B cell (primary cell): ENCODE measurements around the gene ZSCAN9. TPM values are rescaled to one million over a fixed set of nuclear protein-coding genes. Genes with fewer than 3 reads are reported as not detected.

Experiments used
- ATAC-seq: fragments of 200-7000 bp; cut with Tn5 transposase; one replicate; pipeline ENCODE4 v1.10.0; 2021; ENCODE audit warnings: low read depth, mild to moderate bottlenecking, moderate number of reproducible peaks, moderate library complexity
- CTCF ChIA-PET: fragments of 350-600 bp; sonication (Branson Sonifier 250); formaldehyde crosslinking; loops from one replicate; lab custom pipeline; 2021; ENCODE audit warnings: antibody characterized with exemption, inconsistent platforms; lab: Charles Lee
- POLR2A ChIA-PET: fragments of 350-600 bp; sonication (Branson Sonifier 250); formaldehyde crosslinking; loops from one replicate; lab custom pipeline; 2021; ENCODE audit warnings: antibody characterized with exemption; lab: Charles Lee
- DNase-seq: peaks from one replicate; pipeline ENCODE4 v3.0.0; 2013
- H2AFZ ChIP-seq: 2 replicates; pipeline ENCODE4 v1.6.1; 2012; ENCODE audit warnings: mild to moderate bottlenecking, low read depth, low read length; ENCODE audit not compliant: insufficient read depth, poor library complexity, severe bottlenecking
- H3K27ac ChIP-seq, 2 donors: 1 replicate in 1 of 2; 2 replicates in 1 of 2; pipeline ENCODE4 v1.5.1; 2012 to 2013; ENCODE audit warnings: low read length in 2 of 2, mild to moderate bottlenecking in 2 of 2, moderate library complexity in 1 of 2
- H3K27me3 ChIP-seq, 4 experiments: fragments of 200-600 bp in 1 of 4; sonication (generic) in 1 of 4; replicated peaks in 1 of 4; 1 replicate in 2 of 4; 2 replicates in 2 of 4; pipeline versions ENCODE4 v1.6.1 to v1.7.0; 2013 to 2016; ENCODE audit warnings: low read length in 3 of 4, mild to moderate bottlenecking in 2 of 4, mixed read lengths in 1 of 4, moderate library complexity in 1 of 4; ENCODE audit not compliant: insufficient read depth in 4 of 4, control insufficient read depth in 3 of 4; ENCODE audit errors: control extremely low read depth in 1 of 4
- H3K36me3 ChIP-seq, 2 experiments: replicated peaks in 1 of 2; 1 replicate in 1 of 2; 2 replicates in 1 of 2; pipeline versions ENCODE4 v1.6.1 to v1.7.1; 2013; ENCODE audit warnings: low read length in 1 of 2; ENCODE audit not compliant: insufficient read depth in 2 of 2, control insufficient read depth in 1 of 2; ENCODE audit errors: control extremely low read depth in 1 of 2, extremely low read depth in 1 of 2
- H3K4me1 ChIP-seq, 2 donors: fragments of 200-600 bp in 1 of 2; sonication (generic) in 1 of 2; 1 replicate in 1 of 2; 2 replicates in 1 of 2; pipeline versions ENCODE4 v1.5.1 to v1.6.1; 2013 to 2017; ENCODE audit warnings: low read length in 2 of 2; ENCODE audit not compliant: control insufficient read depth in 2 of 2, insufficient read depth in 2 of 2
- H3K4me2 ChIP-seq: replicated peaks from 2 replicates; pipeline ENCODE3; 2012; ENCODE audit warnings: mild to moderate bottlenecking, low read depth, low read length; ENCODE audit not compliant: poor library complexity, severe bottlenecking
- H3K4me3 ChIP-seq, 5 experiments: fragments of 200-600 bp in 1 of 5; sonication (generic) in 1 of 5; 1 replicate in 3 of 5; 2 replicates in 2 of 5; pipeline versions ENCODE4 v1.5.1 to v1.7.0; 2011 to 2016; ENCODE audit warnings: low read length in 4 of 5, mild to moderate bottlenecking in 4 of 5, low read depth in 2 of 5, control low read depth in 1 of 5, moderate library complexity in 1 of 5; ENCODE audit not compliant: insufficient read depth in 1 of 5; ENCODE audit errors: control extremely low read depth in 1 of 5, extremely low read depth in 1 of 5
- H3K79me2 ChIP-seq: fragments of 200-600 bp; sonication (generic); one replicate; pipeline ENCODE4 v1.6.0; 2016; ENCODE audit warnings: low read length; ENCODE audit not compliant: control insufficient read depth, insufficient read depth
- H3K9ac ChIP-seq: fragments of 200-600 bp; sonication (generic); 2 replicates; pipeline ENCODE4 v1.6.1; 2017; ENCODE audit warnings: mild to moderate bottlenecking, low read length, moderate library complexity
- H3K9me3 ChIP-seq, 3 donors: one replicate each; pipeline versions ENCODE4 v1.6.1 to v1.7.1; 2013; ENCODE audit warnings: low read length in 2 of 3; ENCODE audit not compliant: control insufficient read depth in 2 of 3, insufficient read depth in 1 of 3; ENCODE audit errors: control extremely low read depth in 1 of 3
- H4K20me1 ChIP-seq: 2 replicates; pipeline ENCODE4 v1.6.0; 2012; ENCODE audit warnings: mild to moderate bottlenecking, low read length; ENCODE audit not compliant: insufficient read depth, control insufficient read depth, poor library complexity, severe bottlenecking
- H3K27ac Mint-ChIP-seq: one replicate; pipeline ENCODE4 v1.8.0; 2021; ENCODE audit warnings: mixed read lengths
- H3K27me3 Mint-ChIP-seq: one replicate; pipeline ENCODE4 v1.8.0; 2021; ENCODE audit warnings: mixed read lengths
- H3K4me1 Mint-ChIP-seq: one replicate; pipeline ENCODE4 v1.8.0; 2021; ENCODE audit warnings: mixed read lengths
- H3K4me3 Mint-ChIP-seq: one replicate; pipeline ENCODE4 v1.8.0; 2021; ENCODE audit warnings: mixed read lengths
- H3K9me3 Mint-ChIP-seq: one replicate; pipeline ENCODE4 v1.8.0; 2022; ENCODE audit warnings: mixed read lengths; ENCODE audit not compliant: insufficient read depth
- EZH2 ChIP-seq: IDR thresholded peaks from 2 replicates; pipeline ENCODE4 v1.6.1; 2012; ENCODE audit warnings: borderline replicate concordance, low read depth, mild to moderate bottlenecking, moderate library complexity, low read length; ENCODE audit not compliant: insufficient read depth, poor library complexity, severe bottlenecking
- WGBS: methylation state at CpG from one replicate; pipeline ENCODE4 v1.1.5; 2013; ENCODE audit warnings: missing lambda C conversion rate; ENCODE audit not compliant: insufficient coverage; 5-methylcytosine and 5-hydroxymethylcytosine counted together
- intact Hi-C: fragments of 100-400 bp; cut with micrococcal nuclease; formaldehyde crosslinking; loops from one replicate; pipeline ENCODE4 v1.10.0; 2022
- polyA plus RNA-seq: library from polyadenylated mRNA; depleted of rRNA; stranded (reverse); fragments of >200 nt; gene quantifications from 2 replicates; pipeline ENCODE4 v1.2.3, GENCODE V29; 2012
- total RNA-seq, 2 donors: library from RNA; stranded (reverse); fragments of 120-200 nt in 1 of 2; gene quantifications; 1 replicate in 1 of 2; 2 replicates in 1 of 2; pipeline versions ENCODE4 v1.2.3 to v1.2.4, GENCODE V29; 2013 to 2022
- TF ChIP-seq, protein P1 (sequence below): fragments of 200-600 bp; IDR thresholded peaks from one replicate; pipeline ENCODE4 v1.8.0; 2022; ENCODE audit warnings: antibody characterized with exemption, mild to moderate bottlenecking

Gene ZSCAN9
- total and polyA plus RNA-seq, 2 donors (not counting 1 experiment from before 2014, with no cell fraction given), result 14.7 to 29.8 TPM

DNA sequence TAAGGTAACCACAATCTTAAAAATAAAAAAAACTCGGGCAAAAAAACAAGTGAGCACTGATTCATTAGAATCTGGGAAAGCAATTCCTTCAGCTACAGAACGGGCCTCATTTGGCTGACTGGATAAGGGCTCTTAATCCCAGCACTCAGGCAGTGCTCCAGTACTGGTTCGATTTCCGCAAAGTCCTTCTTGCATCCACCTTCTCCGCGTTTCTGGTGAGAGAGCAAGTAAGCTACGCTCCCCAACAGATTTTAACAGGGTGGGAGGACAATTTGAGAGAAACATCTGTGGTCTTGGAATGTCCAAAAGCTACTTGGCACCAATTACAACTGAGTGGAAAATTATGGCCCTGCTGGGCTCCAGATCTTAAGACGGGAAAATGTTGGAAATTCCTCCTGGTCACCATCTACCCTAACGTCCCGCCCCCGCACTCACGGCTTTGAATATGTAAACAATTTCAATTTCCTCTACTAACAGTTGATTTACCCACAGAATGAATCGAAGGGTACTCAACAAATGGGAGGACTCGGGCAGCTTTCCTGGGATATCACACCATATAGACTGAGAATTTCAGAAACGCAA is 18.1 kb upstream of the ZSCAN9 start:
- Mint-ChIP-seq H3K27ac (no peak overlapping the region), H3K4me1 (peaks cover 19% of the 10 kb centered on the region), H3K27me3 (peaks cover 80% of the 10 kb centered on the region), H3K4me3 (peak overlapping the region; percentile 76), H3K9me3 (no peaks in the 10 kb centered on the region)
- Histone ChIP-seq H3K36me3 (no peaks in the 10 kb centered on the region), H3K9me3 (peaks cover 7 to 34% (median 22%) of the 10 kb centered on the region in 3 donors), H2AFZ (no peak overlapping the region), H3K4me3 (peak overlapping the region in 1 of 5 experiments; percentile 44), H4K20me1 (no peaks in the 10 kb centered on the region), H3K4me2 (peak overlapping the region; percentile 64), H3K79me2 (no peaks in the 10 kb centered on the region), H3K27ac (no peak overlapping the region), H3K9ac (peak overlapping the region; percentile 33), H3K27me3 (peaks cover 4 to 77% (median 63%) of the 10 kb centered on the region in 4 experiments), H3K4me1 (peaks cover 18 to 30% of the 10 kb centered on the region in 2 donors)
- ChIA-PET CTCF (no interaction called here), POLR2A (no interaction called here)
- DNase-seq (no peak), ATAC-seq (no peak)
- 14% methylated on average over 10 of the region's 15 CpGs for WGBS
- intact Hi-C loops, result no loop called here
- TF ChIP-seq, protein P1, sequence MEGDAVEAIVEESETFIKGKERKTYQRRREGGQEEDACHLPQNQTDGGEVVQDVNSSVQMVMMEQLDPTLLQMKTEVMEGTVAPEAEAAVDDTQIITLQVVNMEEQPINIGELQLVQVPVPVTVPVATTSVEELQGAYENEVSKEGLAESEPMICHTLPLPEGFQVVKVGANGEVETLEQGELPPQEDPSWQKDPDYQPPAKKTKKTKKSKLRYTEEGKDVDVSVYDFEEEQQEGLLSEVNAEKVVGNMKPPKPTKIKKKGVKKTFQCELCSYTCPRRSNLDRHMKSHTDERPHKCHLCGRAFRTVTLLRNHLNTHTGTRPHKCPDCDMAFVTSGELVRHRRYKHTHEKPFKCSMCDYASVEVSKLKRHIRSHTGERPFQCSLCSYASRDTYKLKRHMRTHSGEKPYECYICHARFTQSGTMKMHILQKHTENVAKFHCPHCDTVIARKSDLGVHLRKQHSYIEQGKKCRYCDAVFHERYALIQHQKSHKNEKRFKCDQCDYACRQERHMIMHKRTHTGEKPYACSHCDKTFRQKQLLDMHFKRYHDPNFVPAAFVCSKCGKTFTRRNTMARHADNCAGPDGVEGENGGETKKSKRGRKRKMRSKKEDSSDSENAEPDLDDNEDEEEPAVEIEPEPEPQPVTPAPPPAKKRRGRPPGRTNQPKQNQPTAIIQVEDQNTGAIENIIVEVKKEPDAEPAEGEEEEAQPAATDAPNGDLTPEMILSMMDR, result no peak
- TF ChIP-seq EZH2, result no peak

DNA sequence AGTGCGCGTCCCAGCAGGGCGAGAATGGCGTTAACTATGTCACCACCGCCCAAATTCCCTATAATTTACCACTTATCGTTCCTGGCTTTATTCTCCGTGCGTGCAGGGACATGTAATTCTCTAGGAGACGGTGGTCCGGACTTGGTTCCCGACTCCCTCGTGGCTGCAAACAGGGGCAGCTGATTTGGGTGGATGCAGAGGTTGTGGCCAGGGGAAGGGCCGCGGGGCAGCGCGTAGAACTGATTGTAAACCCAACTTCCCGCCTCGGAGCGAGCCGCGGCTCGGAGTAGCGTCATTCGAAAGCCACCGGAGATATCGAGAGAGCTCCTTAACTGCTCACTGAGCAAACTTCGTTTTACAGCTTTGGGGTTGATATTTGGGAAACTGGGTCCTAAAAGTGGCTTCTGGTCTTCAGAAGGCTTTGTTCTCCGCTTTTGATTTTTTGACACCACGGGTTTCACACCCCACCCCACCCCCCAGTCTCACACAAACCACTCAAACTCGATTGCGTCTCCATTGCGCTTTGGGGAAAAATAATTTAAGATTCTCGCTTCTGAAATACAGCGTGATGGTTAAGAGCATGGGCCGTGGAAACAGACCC is 17.5 kb upstream of the ZSCAN9 start:
- Mint-ChIP-seq H3K9me3 (no peaks in the 10 kb centered on the region), H3K4me1 (peaks cover 22% of the 10 kb centered on the region), H3K27me3 (peaks cover 82% of the 10 kb centered on the region), H3K4me3 (peak overlapping the region; percentile 76), H3K27ac (no peak overlapping the region)
- Histone ChIP-seq H3K4me1 (peaks cover 24 to 35% of the 10 kb centered on the region in 2 donors), H3K9ac (peak overlapping the region; percentile 33), H3K36me3 (no peaks in the 10 kb centered on the region), H3K27me3 (peaks cover 4 to 83% (median 69%) of the 10 kb centered on the region in 4 experiments), H2AFZ (peak overlapping the region; percentile 17), H3K79me2 (no peaks in the 10 kb centered on the region), H3K4me2 (peak overlapping the region; percentile 64), H3K4me3 (peak overlapping the region in 2 of 5 experiments; percentile 20 to 44), H4K20me1 (no peaks in the 10 kb centered on the region), H3K27ac (no peak overlapping the region), H3K9me3 (peaks cover 6 to 40% (median 22%) of the 10 kb centered on the region in 3 donors)
- peak; percentile 47 for ATAC-seq
- WGBS, result 3% methylated on average over 29 of the region's 35 CpGs
- ChIA-PET POLR2A (no interaction called here), CTCF (no interaction called here)
- TF ChIP-seq, protein P1, result no peak
- no peak for TF ChIP-seq EZH2
- intact Hi-C loops, result no loop called here
- peak; percentile 62 for DNase-seq
